ENCODE data around the gene CFAP58. TPM values are rescaled to one million over a fixed set of nuclear protein-coding genes. Genes with fewer than 3 reads are reported as not detected.

Gene CFAP58
- total and polyA plus RNA-seq, 2 of the 13 experiments (the other 11 are each of a cell fraction or from before 2014, with no cell fraction given): 0.03 TPM; not detected in 1

DNA sequence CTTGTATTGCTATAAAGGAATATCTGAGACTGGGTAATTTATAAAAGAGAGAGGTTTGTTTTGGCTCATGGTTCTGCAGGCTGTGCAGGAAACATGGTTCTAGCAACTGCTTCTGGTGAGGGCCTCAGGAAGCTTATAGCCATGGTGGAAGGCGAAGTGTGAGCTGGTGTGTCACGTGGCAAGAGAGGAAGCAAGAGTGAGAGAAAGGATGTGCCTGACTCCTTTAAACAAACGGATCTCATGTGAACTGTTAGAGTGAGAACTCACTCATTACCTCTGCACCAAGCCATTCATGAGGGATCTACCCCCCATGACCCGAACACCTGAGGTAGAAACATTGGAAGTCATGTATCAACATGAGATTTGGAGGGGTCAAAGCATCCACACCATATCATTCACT lies 7.7 kb upstream of the CFAP58 start:
- Histone ChIP-seq H3K9me3 (ENCODE audit: low read length) (no peaks in the 10 kb centered on the region), H3K27ac (ENCODE audit: extremely low read length, insufficient read depth, low read length) (no peak overlapping the region), H3K36me3 (replicated peaks in 1 of 2; ENCODE audit: control insufficient read depth in 1 of 2, insufficient read depth in 2 of 2, low read length in 2 of 2) (no peaks in the 10 kb centered on the region), H3K79me2 (ENCODE audit: insufficient read depth, low read length) (no peaks in the 10 kb centered on the region), H3K9ac (ENCODE audit: insufficient read depth, low read depth, low read length) (no peak overlapping the region), H3K4me2 (ENCODE audit: low read depth, low read length) (no peak overlapping the region), H2AFZ (ENCODE audit: low read length) (no peak overlapping the region), H3K4me1 (ENCODE audit: insufficient read depth, low read length) (peaks cover 42% of the 10 kb centered on the region), H3K27me3 (ENCODE audit: control insufficient read depth in 1 of 2, insufficient read depth in 2 of 2, low read length in 2 of 2) (peaks cover 0 to 4% of the 10 kb centered on the region in 2 experiments; a peak in 3 of 5 replicates), H4K20me1 (ENCODE audit: insufficient read depth, low read length) (no peaks in the 10 kb centered on the region), H3K4me3 (replicated peaks in 1 of 3; ENCODE audit: insufficient read depth in 1 of 3, low read depth in 2 of 3, low read length in 3 of 3) (no peak overlapping the region)
- ATAC-seq (no peak), FAIRE-seq (no peak), DNase-seq (ENCODE audit: low spot score) (no peak)
- BruUV-seq (replicated peaks): no TSS peak
- ChIA-PET CTCF (ENCODE audit: low intra/inter-chr PET ratio, low total read pairs) (no interaction called here), POLR2A (no interaction called here)
- WGBS (ENCODE audit: low lambda C conversion rate): 10% methylated on average over 4 of the region's 4 CpGs
- in situ Hi-C loops (cut with HindIII; ENCODE audit: extremely low pct_ligation_motif_present, low pct_unique_long_range_greater_than_20kb): loop anchor here (5.0 kb wide), 1 partner anchor 44 kb away; no protein-coding TSS in a partner anchor
- intact Hi-C loops (cut with micrococcal nuclease; ENCODE audit: unreplicated experiment): loop anchor here (5.0 kb wide), 1 partner anchor 224 kb away; the partner anchor contains the start of gene SFR1
- TF ChIP-seq, protein P1, sequence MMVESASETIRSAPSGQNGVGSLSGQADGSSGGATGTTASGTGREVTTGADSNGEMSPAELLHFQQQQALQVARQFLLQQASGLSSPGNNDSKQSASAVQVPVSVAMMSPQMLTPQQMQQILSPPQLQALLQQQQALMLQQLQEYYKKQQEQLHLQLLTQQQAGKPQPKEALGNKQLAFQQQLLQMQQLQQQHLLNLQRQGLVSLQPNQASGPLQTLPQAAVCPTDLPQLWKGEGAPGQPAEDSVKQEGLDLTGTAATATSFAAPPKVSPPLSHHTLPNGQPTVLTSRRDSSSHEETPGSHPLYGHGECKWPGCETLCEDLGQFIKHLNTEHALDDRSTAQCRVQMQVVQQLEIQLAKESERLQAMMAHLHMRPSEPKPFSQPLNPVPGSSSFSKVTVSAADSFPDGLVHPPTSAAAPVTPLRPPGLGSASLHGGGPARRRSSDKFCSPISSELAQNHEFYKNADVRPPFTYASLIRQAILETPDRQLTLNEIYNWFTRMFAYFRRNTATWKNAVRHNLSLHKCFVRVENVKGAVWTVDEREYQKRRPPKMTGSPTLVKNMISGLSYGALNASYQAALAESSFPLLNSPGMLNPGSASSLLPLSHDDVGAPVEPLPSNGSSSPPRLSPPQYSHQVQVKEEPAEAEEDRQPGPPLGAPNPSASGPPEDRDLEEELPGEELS (CRISPR knock-in tag; IDR thresholded peaks at IDR 0.05): no peak
- TF ChIP-seq, protein P2, sequence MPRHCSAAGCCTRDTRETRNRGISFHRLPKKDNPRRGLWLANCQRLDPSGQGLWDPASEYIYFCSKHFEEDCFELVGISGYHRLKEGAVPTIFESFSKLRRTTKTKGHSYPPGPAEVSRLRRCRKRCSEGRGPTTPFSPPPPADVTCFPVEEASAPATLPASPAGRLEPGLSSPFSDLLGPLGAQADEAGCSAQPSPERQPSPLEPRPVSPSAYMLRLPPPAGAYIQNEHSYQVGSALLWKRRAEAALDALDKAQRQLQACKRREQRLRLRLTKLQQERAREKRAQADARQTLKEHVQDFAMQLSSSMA (CRISPR knock-in tag; IDR thresholded peaks at IDR 0.05): no peak
- TF ChIP-seq NCOA5 (CRISPR knock-in tag; IDR thresholded peaks at IDR 0.05): no peak
- TF ChIP-seq ZNF510 (CRISPR knock-in tag; IDR thresholded peaks at IDR 0.05; ENCODE audit: low read depth): no peak
- TF ChIP-seq ESRRA (CRISPR knock-in tag; IDR thresholded peaks at IDR 0.05; ENCODE audit: low read depth): no peak
- TF ChIP-seq, protein P3, sequence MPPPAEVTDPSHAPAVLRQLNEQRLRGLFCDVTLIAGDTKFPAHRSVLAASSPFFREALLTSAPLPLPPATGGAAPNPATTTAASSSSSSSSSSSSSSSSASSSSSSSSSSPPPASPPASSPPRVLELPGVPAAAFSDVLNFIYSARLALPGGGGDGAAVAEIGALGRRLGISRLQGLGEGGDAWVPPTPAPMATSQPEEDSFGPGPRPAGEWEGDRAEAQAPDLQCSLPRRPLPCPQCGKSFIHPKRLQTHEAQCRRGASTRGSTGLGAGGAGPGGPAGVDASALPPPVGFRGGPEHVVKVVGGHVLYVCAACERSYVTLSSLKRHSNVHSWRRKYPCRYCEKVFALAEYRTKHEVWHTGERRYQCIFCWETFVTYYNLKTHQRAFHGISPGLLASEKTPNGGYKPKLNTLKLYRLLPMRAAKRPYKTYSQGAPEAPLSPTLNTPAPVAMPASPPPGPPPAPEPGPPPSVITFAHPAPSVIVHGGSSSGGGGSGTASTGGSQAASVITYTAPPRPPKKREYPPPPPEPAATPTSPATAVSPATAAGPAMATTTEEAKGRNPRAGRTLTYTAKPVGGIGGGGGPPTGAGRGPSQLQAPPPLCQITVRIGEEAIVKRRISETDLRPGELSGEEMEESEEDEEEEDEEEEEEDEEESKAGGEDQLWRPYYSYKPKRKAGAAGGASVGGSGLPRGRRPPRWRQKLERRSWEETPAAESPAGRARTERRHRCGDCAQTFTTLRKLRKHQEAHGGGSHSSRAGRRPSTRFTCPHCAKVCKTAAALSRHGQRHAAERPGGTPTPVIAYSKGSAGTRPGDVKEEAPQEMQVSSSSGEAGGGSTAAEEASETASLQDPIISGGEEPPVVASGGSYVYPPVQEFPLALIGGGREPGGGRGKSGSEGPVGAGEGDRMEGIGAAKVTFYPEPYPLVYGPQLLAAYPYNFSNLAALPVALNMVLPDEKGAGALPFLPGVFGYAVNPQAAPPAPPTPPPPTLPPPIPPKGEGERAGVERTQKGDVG (CRISPR knock-in tag; IDR thresholded peaks at IDR 0.05; ENCODE audit: borderline replicate concordance): no peak
- TF ChIP-seq FOXK1 (CRISPR knock-in tag; IDR thresholded peaks at IDR 0.05; ENCODE audit: borderline replicate concordance, low read depth): no peak
- TF ChIP-seq ZNF839 (CRISPR knock-in tag; IDR thresholded peaks at IDR 0.05; ENCODE audit: borderline replicate concordance): no peak
- no peak for TF ChIP-seq MNT (IDR thresholded peaks at IDR 0.05)
- TF ChIP-seq SMYD3 (CRISPR knock-in tag; IDR thresholded peaks at IDR 0.05): no peak
- no peak for TF ChIP-seq PATZ1 (CRISPR knock-in tag; IDR thresholded peaks at IDR 0.05)
- TF ChIP-seq, protein P4, sequence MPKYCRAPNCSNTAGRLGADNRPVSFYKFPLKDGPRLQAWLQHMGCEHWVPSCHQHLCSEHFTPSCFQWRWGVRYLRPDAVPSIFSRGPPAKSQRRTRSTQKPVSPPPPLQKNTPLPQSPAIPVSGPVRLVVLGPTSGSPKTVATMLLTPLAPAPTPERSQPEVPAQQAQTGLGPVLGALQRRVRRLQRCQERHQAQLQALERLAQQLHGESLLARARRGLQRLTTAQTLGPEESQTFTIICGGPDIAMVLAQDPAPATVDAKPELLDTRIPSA (CRISPR knock-in tag; IDR thresholded peaks at IDR 0.05; ENCODE audit: borderline replicate concordance): no peak
- no peak for TF ChIP-seq ZNF564 (CRISPR knock-in tag; IDR thresholded peaks at IDR 0.05)
- no peak for TF ChIP-seq KMT2A (CRISPR knock-in tag; IDR thresholded peaks at IDR 0.05)
